ENCODE results near the gene CSF2RB. TPM values are rescaled to one million over a fixed set of nuclear protein-coding genes. Genes with fewer than 3 reads are reported as not detected.

CSF2RB gene
- total RNA-seq, 2 experiments from 2014 or later = 0.04 TPM

- ChIA-PET CTCF (interaction anchor here (0.7 to 1.4 kb wide), 4 partner anchors 11 to 93 kb away, joined by 3 to 5 read pairs (median 4); no protein-coding TSS in a partner anchor), POLR2A (no interaction called here)
Measured at GRCh38 chr22:36884349-36885158, 28.9 kb upstream of the CSF2RB start.

GRCh38 chr22:36885474-36885873, 28.0 kb upstream of the CSF2RB start:
- CTCF ChIA-PET = interaction anchor here (1.5 kb wide), 1 partner anchor 24 kb away, joined by 5 read pairs; no protein-coding TSS in a partner anchor

GRCh38 chr22:36886016-36886415, 27.4 kb upstream of the CSF2RB start:
- POLR2A ChIA-PET = no interaction called here

More at GRCh38 chr22:36885474-36885873, 28.0 kb upstream of the CSF2RB start:
- POLR2A ChIA-PET = no interaction called here

GRCh38 chr22:36887162-36887561, 26.3 kb upstream of the CSF2RB start:
- ChIA-PET POLR2A (no interaction called here), CTCF (interaction anchor here (1.5 kb wide), 1 partner anchor 26 kb away, joined by 5 read pairs; no protein-coding TSS in a partner anchor)

More at GRCh38 chr22:36886016-36886415, 27.4 kb upstream of the CSF2RB start:
- CTCF ChIA-PET = interaction anchor here (1.5 kb wide), 1 partner anchor 24 kb away, joined by 5 read pairs; no protein-coding TSS in a partner anchor

- ChIA-PET POLR2A (no interaction called here), CTCF (interaction anchor here (1.0 to 1.2 kb wide), 2 partner anchors 18 to 38 kb away, joined by 3 read pairs; no protein-coding TSS in a partner anchor)
Measured at GRCh38 chr22:36891646-36892045, 21.8 kb upstream of the CSF2RB start.

GRCh38 chr22:36892292-36892691, 21.1 kb upstream of the CSF2RB start:
- ChIA-PET POLR2A (no interaction called here), CTCF (interaction anchor here (1.0 to 1.2 kb wide), 2 partner anchors 19 to 38 kb away, joined by 3 read pairs; no protein-coding TSS in a partner anchor)

- POLR2A ChIA-PET = no interaction called here
Measured at GRCh38 chr22:36893262-36893661, 20.2 kb upstream of the CSF2RB start.

GRCh38 chr22:36894266-36894665, 19.2 kb upstream of the CSF2RB start:
- ChIA-PET CTCF (no interaction called here), POLR2A (no interaction called here)

More at GRCh38 chr22:36893262-36893661, 20.2 kb upstream of the CSF2RB start:
- CTCF ChIA-PET = interaction anchor here (0.9 kb wide), 1 partner anchor 11 kb away, joined by 3 read pairs; no protein-coding TSS in a partner anchor

- ChIA-PET POLR2A (interaction anchor here (0.6 kb wide), 1 partner anchor 970 kb away, joined by 3 read pairs; no protein-coding TSS in a partner anchor), CTCF (no interaction called here)
Measured at GRCh38 chr22:36897611-36898010, 15.8 kb upstream of the CSF2RB start.

- ChIA-PET POLR2A (no interaction called here), CTCF (no interaction called here)
Measured at GRCh38 chr22:36898690-36899089, 14.7 kb upstream of the CSF2RB start.

GRCh38 chr22:36899498-36899897, 13.9 kb upstream of the CSF2RB start:
- ChIA-PET CTCF (no interaction called here), POLR2A (no interaction called here)

- ChIA-PET CTCF (no interaction called here), POLR2A (no interaction called here)
Measured at GRCh38 chr22:36900225-36900624, 13.2 kb upstream of the CSF2RB start.

GRCh38 chr22:36900880-36901279, 12.5 kb upstream of the CSF2RB start:
- POLR2A ChIA-PET = no interaction called here

GRCh38 chr22:36901411-36902142, 11.9 kb upstream of the CSF2RB start:
- ChIA-PET POLR2A (no interaction called here), CTCF (no interaction called here)

More at GRCh38 chr22:36900880-36901279, 12.5 kb upstream of the CSF2RB start:
- CTCF ChIA-PET = no interaction called here

- POLR2A ChIA-PET = no interaction called here
- CTCF ChIA-PET = no interaction called here
Measured at GRCh38 chr22:36902143-36902926, 11.1 kb upstream of the CSF2RB start.

- CTCF ChIA-PET = interaction anchor here (1.2 kb wide), 1 partner anchor 73 kb away, joined by 3 read pairs; no protein-coding TSS in a partner anchor
- POLR2A ChIA-PET = no interaction called here
Measured at GRCh38 chr22:36904260-36904880, 9.1 kb upstream of the CSF2RB start.

GRCh38 chr22:36907253-36908195, 5.9 kb upstream of the CSF2RB start:
- CTCF ChIA-PET = interaction anchor here (0.6 to 0.8 kb wide), 2 partner anchors 11 to 68 kb away, joined by 3 read pairs; no protein-coding TSS in a partner anchor
- POLR2A ChIA-PET = no interaction called here

GRCh38 chr22:36910461-36910860, 3.0 kb upstream of the CSF2RB start:
- CTCF ChIA-PET = no interaction called here
- POLR2A ChIA-PET = no interaction called here
